ENCODE data around the gene IQCN.
"Not testable (repeated sequence)": the region's sequence is repeated elsewhere in the genome, so short reads cannot be mapped to it uniquely, and the experiment has no call there.

Gene IQCN

GRCh38 chr19:18216789-18217188 lies 57.5 kb downstream of the IQCN start:
- DNase-seq (ENCODE audit: low spot score), result no peak

- no peak for DNase-seq (ENCODE audit: low spot score)
Measured at GRCh38 chr19:18214779-18215433, 59.3 kb downstream of the IQCN start.

GRCh38 chr19:18211683-18212082 lies 62.6 kb downstream of the IQCN start:
- no peak for DNase-seq (ENCODE audit: low spot score)

GRCh38 chr19:18209912-18210311 lies 64.3 kb downstream of the IQCN start:
- not testable (repeated sequence) for DNase-seq (ENCODE audit: low spot score)

- DNase-seq (ENCODE audit: low spot score), result no peak
Measured at GRCh38 chr19:18208098-18208951, 65.9 kb downstream of the IQCN start.

Small RNA genes lying within 50 kb of the gene (small RNA-seq; reads per million reads assigned to genes)
- gene MIR3188, result 0.05 to 0.09 reads per million in 2 experiments
- gene RPL39P38, result 0 reads per million in 2 experiments
